Breast epithelium (tissue), 3 donors: ENCODE data around the gene HERC6.
"Not testable (repeated sequence)": the region's sequence is repeated elsewhere in the genome, so short reads cannot be mapped to it uniquely, and the experiment has no call there.

ENCODE experiments used
- CTCF ChIP-seq, 3 donors: fragments of 450-650 bp; IDR thresholded peaks; one replicate each; pipeline ENCODE4 v1.5.1; 2016 to 2017; ENCODE audit warnings: antibody characterized with exemption in 3 of 3, mild to moderate bottlenecking in 3 of 3, moderate library complexity in 3 of 3
- POLR2A ChIP-seq: fragments of 450-650 bp; IDR thresholded peaks from one replicate; pipeline ENCODE4 v1.6.1; 2016; ENCODE audit warnings: antibody characterized with exemption, mild to moderate bottlenecking, moderate library complexity
- POLR2AphosphoS5 ChIP-seq, 3 donors: sonication (generic); formaldehyde crosslinking; IDR thresholded peaks; one replicate each; pipeline ENCODE4 v1.6.1; 2017; ENCODE audit warnings: antibody characterized with exemption in 3 of 3

DNA sequence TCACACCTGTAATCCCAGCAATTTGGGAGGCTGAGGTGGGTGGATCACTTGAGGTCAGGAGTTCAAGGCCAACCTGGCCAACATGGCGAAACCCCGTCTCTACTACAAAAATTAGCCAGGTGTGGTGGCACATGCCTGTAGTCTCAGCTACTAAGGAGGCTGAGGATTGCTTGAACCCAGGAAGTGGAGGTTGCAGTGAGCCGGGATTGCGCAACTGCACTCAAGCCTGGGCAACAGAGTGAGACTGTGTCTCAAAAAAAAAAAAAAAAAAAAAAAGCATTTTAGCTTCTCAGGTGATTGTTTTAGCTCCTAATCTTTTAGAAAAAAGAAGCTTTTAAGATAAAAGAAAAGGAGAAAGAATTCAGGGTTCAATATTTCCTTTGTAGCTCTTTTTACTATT is 59.2 kb downstream of the HERC6 start:
- TF ChIP-seq CTCF (IDR thresholded peaks at IDR 0.05); POLR2AphosphoS5 (IDR thresholded peaks at IDR 0.05); POLR2A: not testable (repeated sequence)
